ENCODE data around the gene TET2.

- no peak for TF ChIP-seq CTCF (conservative IDR thresholded peaks at IDR 0.05; ENCODE audit: low read depth, low read length)
- TF ChIP-seq EZH2 (IDR thresholded peaks at IDR 0.05; ENCODE audit: borderline replicate concordance, low read depth, low read length, poor library complexity, severe bottlenecking): no peak
Measured at GRCh38 chr4:105283501-105283900, 136.8 kb downstream of the TET2 start.

Measured in A673 (cell line).